Globus pallidus (tissue), 1 donor: ENCODE data around the gene CDC27.
"Not testable (repeated sequence)": the region's sequence is repeated elsewhere in the genome, so short reads cannot be mapped to it uniquely, and the experiment has no call there.

ENCODE experiments used
- DNase-seq: peaks from one replicate; pipeline ENCODE4 v3.0.0-alpha.2; 2015; ENCODE audit warnings: low spot score

Gene CDC27

GRCh38 chr17:47219621-47220475 is 30.8 kb upstream of the CDC27 start:
- no peak for DNase-seq

DNA sequence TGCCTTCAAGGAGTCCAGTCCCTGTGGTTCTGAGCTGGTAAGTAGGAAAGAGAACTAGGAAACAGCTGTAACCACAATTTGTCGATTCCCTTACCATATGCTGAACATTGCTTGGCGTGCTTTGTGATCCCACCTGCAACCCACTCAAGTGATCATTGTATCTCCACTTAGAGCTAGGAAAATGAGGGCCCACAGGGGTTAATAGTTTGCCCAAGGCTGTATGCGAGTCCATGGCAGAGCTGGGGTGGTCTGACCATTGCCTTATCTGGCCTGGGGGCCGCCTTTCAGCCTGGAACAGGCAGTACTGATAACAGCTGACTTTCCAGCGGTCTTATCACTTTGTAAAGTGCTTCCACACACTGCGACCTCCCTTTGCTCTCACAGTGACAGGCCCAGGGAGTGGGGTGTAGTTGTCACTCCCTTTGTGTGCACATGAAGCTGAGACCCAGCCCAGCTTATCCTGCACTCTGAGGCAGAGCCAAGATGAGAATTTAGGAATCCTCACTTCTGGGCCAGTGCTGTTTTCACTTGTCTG is 29.9 kb upstream of the CDC27 start:
- no peak for DNase-seq

DNA sequence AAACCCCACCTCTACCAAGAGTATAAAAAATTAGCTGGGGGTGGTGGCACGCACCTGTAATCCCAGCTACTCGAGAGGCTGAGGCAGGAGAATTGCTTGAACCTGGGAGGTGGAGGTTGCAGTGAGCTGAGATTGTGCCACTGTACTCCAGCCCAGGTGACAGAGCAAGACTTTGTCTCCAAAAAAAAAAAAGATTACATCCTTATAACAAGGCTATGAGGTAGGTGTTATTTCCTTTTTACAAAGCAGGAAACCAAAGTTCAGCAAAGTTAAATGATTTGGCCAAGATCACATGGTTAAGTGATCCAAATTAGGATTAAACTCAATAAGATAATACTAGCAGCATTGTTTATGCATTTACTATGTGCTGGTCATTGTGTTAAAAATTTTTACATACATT is 28.2 kb upstream of the CDC27 start:
- DNase-seq = not testable (repeated sequence)

DNA sequence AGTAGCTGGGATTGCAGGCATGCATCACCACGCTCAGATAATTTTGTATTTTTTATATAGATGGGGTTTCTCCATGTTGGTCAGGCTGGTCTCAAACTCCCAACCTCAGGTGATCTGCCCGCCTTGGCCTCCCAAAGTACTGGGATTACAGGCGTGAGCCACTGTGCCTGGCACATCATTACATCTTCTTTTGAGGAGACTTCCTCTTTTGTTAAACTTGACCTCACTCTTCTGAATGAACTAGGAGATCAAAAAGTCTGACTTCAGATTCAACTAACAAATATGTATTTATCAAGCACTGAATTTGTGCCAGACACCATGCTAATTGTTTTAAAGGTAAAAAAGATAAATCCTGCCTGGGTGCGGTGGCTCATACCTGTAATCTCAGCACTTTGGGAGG is 27.7 kb upstream of the CDC27 start:
- not testable (repeated sequence) for DNase-seq

DNA sequence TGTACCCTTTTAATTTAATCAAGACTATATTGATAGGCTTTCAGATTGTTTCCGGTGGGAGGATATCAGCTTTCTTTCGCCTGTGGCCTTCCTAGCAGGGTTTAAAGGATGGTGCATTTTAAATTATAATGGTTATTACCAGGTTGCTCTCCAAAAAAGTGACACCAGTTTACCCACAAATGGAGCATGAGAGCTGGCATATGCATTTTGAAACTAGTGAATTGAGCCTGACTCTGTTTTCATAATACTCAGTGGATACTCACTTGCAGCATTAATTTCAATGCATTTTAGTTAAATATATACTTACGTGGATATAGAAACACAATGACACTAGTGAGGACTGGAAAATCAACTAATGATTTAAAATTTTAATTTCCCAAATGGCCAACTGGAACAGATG is 25.8 kb upstream of the CDC27 start:
- no peak for DNase-seq

GRCh38 chr17:47213540-47213939 is 24.4 kb upstream of the CDC27 start:
- no peak for DNase-seq

GRCh38 chr17:47212458-47212857 is 23.4 kb upstream of the CDC27 start:
- no peak for DNase-seq

- DNase-seq = no peak
Measured at GRCh38 chr17:47210779-47211178, 21.7 kb upstream of the CDC27 start.

GRCh38 chr17:47210105-47210504 is 21.0 kb upstream of the CDC27 start:
- DNase-seq = no peak

DNA sequence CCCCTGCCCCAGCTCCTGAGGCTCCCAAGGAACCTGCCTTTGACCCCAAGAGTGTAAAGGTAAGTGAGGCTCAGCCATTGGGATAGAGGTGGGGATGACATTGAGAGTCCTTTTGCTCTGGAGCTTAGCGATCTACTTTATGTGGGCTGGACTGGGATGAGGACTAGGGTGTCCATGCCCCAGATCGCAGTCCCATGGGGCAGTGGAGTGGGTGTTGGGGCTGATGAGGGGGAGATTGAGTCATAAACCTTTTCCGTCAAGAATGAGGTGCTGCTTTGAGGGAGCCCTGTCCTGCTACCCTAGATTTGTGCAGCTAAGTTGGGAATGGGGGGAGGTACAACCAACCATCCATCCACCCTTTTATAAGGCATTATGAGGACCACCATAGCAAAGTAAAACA is 20.4 kb upstream of the CDC27 start:
- no peak for DNase-seq

GRCh38 chr17:47208744-47209488 is 19.8 kb upstream of the CDC27 start, which contains the start of gene MYL4:
Gene MYL4, plus strand, starts transcription at chr17:47209348. Its CDS starts 75 bp downstream, at chr17:47209423.
- no peak for DNase-seq

- no peak for DNase-seq
Measured at GRCh38 chr17:47207143-47208067, 18.3 kb upstream of the CDC27 start.

GRCh38 chr17:47205419-47205963 is 16.4 kb upstream of the CDC27 start:
- DNase-seq = peak; percentile 25

DNA sequence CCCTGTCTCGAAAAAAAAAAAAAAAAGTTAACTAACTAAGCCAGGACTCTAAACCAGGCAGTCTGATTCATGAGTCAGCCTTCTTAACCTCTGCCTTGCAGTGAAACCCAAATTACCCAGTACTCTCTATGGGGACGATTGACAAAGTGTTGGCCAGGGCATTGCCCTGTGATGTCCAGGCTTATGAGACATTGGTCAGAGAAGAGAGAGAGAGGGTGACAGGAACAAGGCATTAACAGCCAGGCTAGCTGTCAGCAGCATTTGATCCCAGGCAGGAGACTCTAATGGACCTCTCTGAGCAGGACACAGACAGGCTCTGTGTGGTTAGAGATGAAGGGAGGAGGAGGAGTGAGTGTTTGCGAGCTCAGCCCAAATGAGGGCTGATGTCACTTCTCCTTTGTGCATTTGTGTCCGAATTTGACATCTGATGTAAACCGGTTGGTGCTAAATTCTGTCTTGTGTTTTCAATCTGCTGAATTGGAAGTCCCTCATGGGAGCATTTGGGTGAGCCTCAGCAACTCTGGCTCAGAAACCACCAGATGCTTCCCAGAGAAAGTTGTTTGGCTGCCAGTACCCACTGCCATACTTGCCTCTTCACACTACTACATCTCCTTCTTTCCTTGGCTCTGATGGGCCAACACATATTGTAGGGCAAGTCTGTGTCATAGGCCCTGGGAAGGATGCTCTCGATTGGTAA is 15.8 kb upstream of the CDC27 start:
- peak; percentile 70 for DNase-seq

GRCh38 chr17:47203984-47204721 is 15.1 kb upstream of the CDC27 start:
- DNase-seq = no peak

DNA sequence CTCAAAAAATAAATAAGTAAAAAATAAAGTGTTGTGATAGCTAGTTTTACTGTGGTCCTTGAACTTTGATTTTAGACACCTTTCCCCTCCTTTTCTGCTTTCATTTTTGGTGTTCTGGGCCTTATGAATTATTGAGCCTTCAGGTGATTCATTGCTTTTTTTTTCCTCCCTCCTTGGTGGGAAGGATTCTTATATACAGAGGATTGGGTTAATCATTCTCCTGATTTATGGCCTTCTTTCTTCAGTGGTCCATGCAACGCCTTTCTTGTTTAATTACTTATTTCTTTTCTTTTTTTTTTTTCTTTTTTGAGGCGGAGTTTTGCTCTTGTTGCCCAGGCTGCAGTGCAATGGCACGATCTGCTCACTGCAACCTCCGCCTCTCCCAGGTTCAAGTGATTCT is 12.1 kb upstream of the CDC27 start:
- no peak for DNase-seq

- no peak for DNase-seq
Measured at GRCh38 chr17:47200325-47200664, 11.2 kb upstream of the CDC27 start.

GRCh38 chr17:47199627-47200324 is 10.7 kb upstream of the CDC27 start:
- DNase-seq = peak; percentile 31

- no peak for DNase-seq
Measured at GRCh38 chr17:47197821-47198220, 8.7 kb upstream of the CDC27 start.
